Measurements from ENCODE around the gene RNF151. TPM values are rescaled to one million over a fixed set of nuclear protein-coding genes. Genes with fewer than 3 reads are reported as not detected.
"Not testable (repeated sequence)": the region's sequence is repeated elsewhere in the genome, so short reads cannot be mapped to it uniquely, and the experiment has no call there.

RNF151 gene
- polyA plus RNA-seq, 2 of the 4 experiments (the other 2 are of a cell fraction), result not detected

- H3K4me1 ChIP-seq, result peaks cover 38% of the 10 kb centered on the region
- ATAC-seq, result peak; percentile 1 to 3; a peak in 1 of 6 replicates
- POLR2A ChIA-PET, result no interaction called here
- no peak for TF ChIP-seq ZFP36 (IDR thresholded peaks at IDR 0.05; ENCODE audit: borderline replicate concordance, partially characterized antibody)
- TF ChIP-seq MAX (IDR thresholded peaks at IDR 0.05), result 0 out of 2 replicates have a peak, but pooled peaks have one; percentile 26
- H3K9me3 ChIP-seq, result no peaks in the 10 kb centered on the region
- peak overlapping the region; percentile 86 for H3K4me2 ChIP-seq
- no peak for FAIRE-seq
- CTCF ChIA-PET, result interaction anchor here (4.4 kb wide), 1 partner anchor 11 kb away, joined by 27 read pairs; no protein-coding TSS in a partner anchor
- WGBS (ENCODE audit: missing lambda C conversion rate), result 15% methylated on average over 7 of the region's 81 CpGs
- peak overlapping the region; percentile 49 for H3K4me3 ChIP-seq
- H3K27ac ChIP-seq, result peak overlapping the region; percentile 16 to 84; a peak in 4 of 6 replicates
- no peak for DNase-seq (ENCODE audit: low read depth in 1 of 2, low spot score in 1 of 2)
These were observed 48.8 kb upstream of the RNF151 start for GRCh38 chr16:1917665-1918350.

- CTCF ChIA-PET, result interaction anchor here (0.5 to 2.5 kb wide), 2 partner anchors 11 to 23 kb away, joined by 3 to 20 read pairs; no protein-coding TSS in a partner anchor
- DNase-seq (ENCODE audit: low read depth in 1 of 2, low spot score in 1 of 2), result no peak
- ATAC-seq, result peak; percentile 2 to 35; a peak in 4 of 6 replicates
- WGBS (ENCODE audit: missing lambda C conversion rate), result 58% methylated on average over 18 of the region's 71 CpGs
- H3K9me3 ChIP-seq, result no peaks in the 10 kb centered on the region
- FAIRE-seq, result no peak
- H3K4me2 ChIP-seq, result peak within 1 kb of the TSS; percentile 86
- H3K4me1 ChIP-seq, result peaks cover 39% of the 10 kb centered on the region
- peak within 1 kb of the TSS; percentile 16 to 84; a peak in 4 of 6 replicates for H3K27ac ChIP-seq
- peak within 1 kb of the TSS; percentile 49 for H3K4me3 ChIP-seq
- POLR2A ChIA-PET, result no interaction called here
- TF ChIP-seq NFE2L2 (conservative IDR thresholded peaks at IDR 0.05; ENCODE audit: low read length), result no peak
- no peak for TF ChIP-seq MAZ (IDR thresholded peaks at IDR 0.05; ENCODE audit: borderline replicate concordance, low read depth, low read length)
- no peak for TF ChIP-seq HDAC2 (IDR thresholded peaks at IDR 0.05)
- TF ChIP-seq RARB (CRISPR knock-in tag; IDR thresholded peaks at IDR 0.05), result no peak
- no peak for TF ChIP-seq MAFK (IDR thresholded peaks at IDR 0.05; ENCODE audit: partially characterized antibody)
- TF ChIP-seq NR3C1 (IDR thresholded peaks at IDR 0.05), result no peak
- TF ChIP-seq SMC3 (IDR thresholded peaks at IDR 0.05), result no peak
- TF ChIP-seq FOXS1 (CRISPR knock-in tag; IDR thresholded peaks at IDR 0.05), result no peak
- TF ChIP-seq SREBF2 (IDR thresholded peaks at IDR 0.05), result no peak
- TF ChIP-seq PHF8 (IDR thresholded peaks at IDR 0.05; ENCODE audit: borderline replicate concordance, low read depth), result no peak
- no peak for TF ChIP-seq FOSL2 (IDR thresholded peaks at IDR 0.05)
- TF ChIP-seq FOSL2 (CRISPR knock-in tag; IDR thresholded peaks at IDR 0.05), result no peak
- no peak for TF ChIP-seq FOSB (CRISPR knock-in tag; IDR thresholded peaks at IDR 0.05)
These were observed 48.0 kb upstream of the RNF151 start, which contains the start of gene HS3ST6 for GRCh38 chr16:1918351-1919326. Gene HS3ST6 (minus strand): TSS chr16:1918415. CDS start chr16:1918323, 92 bp downstream.

- no peak overlapping the region for H3K4me3 ChIP-seq
- no peak for FAIRE-seq
- no peak overlapping the region for H3K27ac ChIP-seq
- H3K4me2 ChIP-seq, result no peak overlapping the region; the same call in 2 of the 3 replicates
- CTCF ChIA-PET, result interaction anchor here (0.5 to 2.5 kb wide), 3 partner anchors 10 to 24 kb away, joined by 3 to 20 read pairs (median 3); no protein-coding TSS in a partner anchor
- DNase-seq (ENCODE audit: low read depth in 1 of 2, low spot score in 1 of 2), result no peak
- H3K4me1 ChIP-seq, result peaks cover 39% of the 10 kb centered on the region
- no peaks in the 10 kb centered on the region for H3K9me3 ChIP-seq
- POLR2A ChIA-PET, result no interaction called here
- TF ChIP-seq HEYL (CRISPR knock-in tag; IDR thresholded peaks at IDR 0.05) (no peak), JUNB (IDR thresholded peaks at IDR 0.05) (no peak), EHMT2 (IDR thresholded peaks at IDR 0.05; ENCODE audit: low read depth) (no peak), MAFK (IDR thresholded peaks at IDR 0.05; ENCODE audit: partially characterized antibody) (no peak)
- WGBS (ENCODE audit: missing lambda C conversion rate), result 73% methylated on average over 18 of the region's 30 CpGs
- ATAC-seq, result peak; percentile 0 to 6; a peak in 3 of 6 replicates
These were observed 47.2 kb upstream of the RNF151 start for GRCh38 chr16:1919327-1919998.

- POLR2A ChIA-PET, ATAC-seq: not testable (repeated sequence)
These were observed 46.5 kb upstream of the RNF151 start for GRCh38 chr16:1920122-1920521.

More at GRCh38 chr16:1920122-1920521, 46.5 kb upstream of the RNF151 start:
- H3K27ac ChIP-seq; H3K4me3 ChIP-seq; FAIRE-seq; H3K9me3 ChIP-seq; H3K4me2 ChIP-seq; DNase-seq (ENCODE audit: low read depth in 1 of 2, low spot score in 1 of 2): not testable (repeated sequence)
- WGBS (ENCODE audit: missing lambda C conversion rate), result 65% methylated on average over 20 of the region's 21 CpGs
- H3K4me1 ChIP-seq, result peaks cover 38% of the 10 kb centered on the region
- CTCF ChIA-PET, result interaction anchor here (0.6 to 2.5 kb wide), 2 partner anchors 9 to 12 kb away, joined by 3 to 20 read pairs; no protein-coding TSS in a partner anchor

All from A549 (cell line).